Adrenal gland (tissue), 12 donors: ENCODE measurements around the gene SYNJ2. TPM values are rescaled to one million over a fixed set of nuclear protein-coding genes. Genes with fewer than 3 reads are reported as not detected.

ENCODE experiments used
- DNase-seq, 7 donors: peaks; one replicate each; pipeline ENCODE4 v3.0.0-alpha.2; 2019 to 2020
- H3K27ac ChIP-seq, 5 donors: fragments of 200-600 bp; sonication (generic) in 4 of 5; 1 replicate in 3 of 5; 2 replicates in 2 of 5; pipeline versions ENCODE4 v1.5.1 to v1.8.0; 2016 to 2020; ENCODE audit warnings: mild to moderate bottlenecking in 1 of 5
- H3K27me3 ChIP-seq: fragments of 200-600 bp; 2 replicates; pipeline ENCODE4 v1.8.0; 2021
- H3K36me3 ChIP-seq, 2 donors: fragments of 200-600 bp; replicated peaks in 1 of 2; 1 replicate in 1 of 2; 2 replicates in 1 of 2; pipeline versions ENCODE4 v1.5.1 to v1.8.0; 2018 to 2022
- H3K4me1 ChIP-seq, 2 donors: fragments of 200-600 bp; replicated peaks in 1 of 2; 1 replicate in 1 of 2; 2 replicates in 1 of 2; pipeline versions ENCODE4 v1.5.1 to v1.8.0; 2018 to 2021
- H3K4me3 ChIP-seq, 4 donors: fragments of 200-600 bp; sonication (generic) in 3 of 4; one replicate each; pipeline ENCODE4 v1.5.1; 2016 to 2018
- H3K9me3 ChIP-seq, 3 donors: fragments of 200-600 bp; sonication (generic) in 1 of 3; replicated peaks in 1 of 3; 1 replicate in 2 of 3; 2 replicates in 1 of 3; pipeline versions ENCODE4 v1.5.1 to v1.8.0; 2016 to 2021
- CTCF ChIP-seq, 6 experiments: fragments of 450-650 bp in 4 of 6; fragments of 200-600 bp in 2 of 6; sonication (generic) in 1 of 6; IDR thresholded peaks; 1 replicate in 5 of 6; 2 replicates in 1 of 6; pipeline versions ENCODE4 v1.5.1 to v1.8.0; 2016 to 2021; ENCODE audit warnings: antibody characterized with exemption in 6 of 6, mild to moderate bottlenecking in 2 of 6, moderate library complexity in 1 of 6
- POLR2A ChIP-seq, 2 donors: fragments of 450-650 bp; IDR thresholded peaks; one replicate each; pipeline ENCODE4 v1.6.1; 2017; ENCODE audit warnings: antibody characterized with exemption in 2 of 2, mild to moderate bottlenecking in 2 of 2, moderate library complexity in 1 of 2
- WGBS, 4 donors: extraction: QIAGEN DNeasy Blood & Tissue Kit in 2 of 4; methylation state at CpG; one replicate each; pipeline versions ENCODE4 v1.1.5 to v1.1.7; 2013 to 2017; 5-methylcytosine and 5-hydroxymethylcytosine counted together
- intact Hi-C, 2 donors: fragments of 100-400 bp; cut with DNase I; formaldehyde crosslinking; loops; one replicate each; pipeline versions ENCODE4 v1.14.1 to v1.15.0; 2022 to 2023
- polyA plus RNA-seq, 3 donors: library from polyadenylated mRNA; stranded (reverse); fragments of 200-250 nt in 2 of 3; fragments of 350-450 nt in 1 of 3; fragmentation: Illumina TruSeq in 1 of 3; extraction: RNeasy Lipid Tissue Mini Kit (QIAGEN cat#74804) in 1 of 3; gene quantifications; one replicate each; pipeline ENCODE4 v1.2.3, GENCODE V29; 2013 to 2014
- total RNA-seq, 9 donors: library from RNA; depleted of rRNA in 4 of 9; stranded (reverse); fragments of >200 nt in 4 of 9; fragments of 120-200 nt in 1 of 9; fragmentation: NEBNext Ultra II Directional in 1 of 9; extraction: Animal tissue kit (Norgen Biotek cat#: 25700) in 1 of 9; gene quantifications; one replicate each; pipeline versions ENCODE4 v1.1.0 to v1.2.4, GENCODE V29; 2013 to 2023
- donor health status: healthy with polysubstance abuse.
- donor health status: Bipolar disorder and iron deficiency.
- donor health status: DM: yes; HTN: yes; CAD: no.
- donor health status: DM: no; HTN: no; CAD: no.
- donor health status: DM: no; HTN: no; CAD: no.
- donor health status: DM: yes; HTN: yes; CAD: no.

SYNJ2 gene
- total and polyA plus RNA-seq, 12 donors = 1.6 to 20.5 (median 12.8) TPM

- Histone ChIP-seq H3K4me3 (no peak overlapping the region), H3K4me1 (peaks cover 0 to 3% of the 10 kb centered on the region in 2 donors), H3K27me3 (no peaks in the 10 kb centered on the region), H3K27ac (peak overlapping the region in 1 of 5 donors; percentile 31), H3K36me3 (peaks cover 0 to 8% of the 10 kb centered on the region in 2 donors), H3K9me3 (no peaks in the 10 kb centered on the region)
- 74 to 84% (median 78%) methylated on average over 14 of the region's 14 CpGs for WGBS, 4 donors
- DNase-seq = peak in 5 of 7 donors; percentile 56 to 68 (median 66)
- no peak for TF ChIP-seq POLR2A (IDR thresholded peaks at IDR 0.05)
- TF ChIP-seq CTCF (IDR thresholded peaks at IDR 0.05) = no peak
- intact Hi-C loops = no loop called here
Observed at GRCh38 chr6:158068893-158069799, 87.5 kb downstream of the SYNJ2 start.

- Histone ChIP-seq H3K4me1 (peaks cover 0 to 3% of the 10 kb centered on the region in 2 donors), H3K27ac (peak overlapping the region in 1 of 5 donors; percentile 17), H3K4me3 (no peak overlapping the region), H3K9me3 (no peaks in the 10 kb centered on the region), H3K36me3 (peaks cover 0 to 2% of the 10 kb centered on the region in 2 donors), H3K27me3 (no peaks in the 10 kb centered on the region)
- intact Hi-C loops = loop anchor here (5.0 to 10.0 kb wide), 4 partner anchors 45 to 315 kb away; partner anchors contain the start of gene SYNJ2 (in 1 of the 2)
- no peak for DNase-seq
- no peak for TF ChIP-seq POLR2A (IDR thresholded peaks at IDR 0.05)
- no peak for TF ChIP-seq CTCF (IDR thresholded peaks at IDR 0.05)
- 80 to 85% (median 83%) methylated on average over 6 of the region's 6 CpGs for WGBS, 4 donors
Observed at GRCh38 chr6:158069800-158070195, 88.1 kb downstream of the SYNJ2 start.

GRCh38 chr6:158070513-158070912, 88.8 kb downstream of the SYNJ2 start:
- no peak for DNase-seq
- Histone ChIP-seq H3K9me3 (no peaks in the 10 kb centered on the region), H3K36me3 (no peaks in the 10 kb centered on the region), H3K4me3 (no peak overlapping the region), H3K27me3 (no peaks in the 10 kb centered on the region), H3K27ac (no peak overlapping the region), H3K4me1 (peaks cover 0 to 3% of the 10 kb centered on the region in 2 donors)
- no peak for TF ChIP-seq CTCF (IDR thresholded peaks at IDR 0.05)
- TF ChIP-seq POLR2A (IDR thresholded peaks at IDR 0.05) = no peak
- intact Hi-C loops = loop anchor here (5.0 to 10.0 kb wide), 4 partner anchors 46 to 316 kb away; partner anchors contain the start of gene SYNJ2 (in 1 of the 2)
- 91 to 96% (median 95%) methylated on average over 8 to 10 of the region's 10 CpGs for WGBS, 4 donors
